ENCODE data around the gene ARID3A. TPM values are rescaled to one million over a fixed set of nuclear protein-coding genes. Genes with fewer than 3 reads are reported as not detected.

The ARID3A gene
- total RNA-seq, 1 donor from 2014 or later: 83.0 TPM

GRCh38 chr19:990746-991145 lies 64.9 kb downstream of the ARID3A start:
- Mint-ChIP-seq H3K4me3 (no peak overlapping the region), H3K27me3 (peaks cover 3% of the 10 kb centered on the region), H3K27ac (no peak overlapping the region), H3K9me3 (no peaks in the 10 kb centered on the region), H3K36me3 (peaks cover 3% of the 10 kb centered on the region), H3K4me1 (ENCODE audit: unreplicated experiment) (no peaks in the 10 kb centered on the region)
- no peak for DNase-seq (ENCODE audit: extremely low spot score, unreplicated experiment)
- TF ChIP-seq CTCF (conservative IDR thresholded peaks at IDR 0.05): no peak

- no peak overlapping the region for H3K27ac Mint-ChIP-seq
- peaks cover 6% of the 10 kb centered on the region for H3K27me3 Mint-ChIP-seq
- H3K4me3 Mint-ChIP-seq: no peak overlapping the region
- H3K36me3 Mint-ChIP-seq: peaks cover 3% of the 10 kb centered on the region
- no peaks in the 10 kb centered on the region for H3K9me3 Mint-ChIP-seq
- no peaks in the 10 kb centered on the region for H3K4me1 Mint-ChIP-seq (ENCODE audit: unreplicated experiment)
- TF ChIP-seq CTCF (conservative IDR thresholded peaks at IDR 0.05): no peak
- no peak for DNase-seq (ENCODE audit: extremely low spot score, unreplicated experiment)
These were observed 65.5 kb downstream of the ARID3A start for GRCh38 chr19:991174-991931.

GRCh38 chr19:991932-992669 lies 66.3 kb downstream of the ARID3A start:
- peaks cover 14% of the 10 kb centered on the region for H3K27me3 Mint-ChIP-seq
- H3K9me3 Mint-ChIP-seq: no peaks in the 10 kb centered on the region
- no peaks in the 10 kb centered on the region for H3K4me1 Mint-ChIP-seq (ENCODE audit: unreplicated experiment)
- H3K36me3 Mint-ChIP-seq: peaks cover 3% of the 10 kb centered on the region
- no peak for DNase-seq (ENCODE audit: extremely low spot score, unreplicated experiment)
- no peak for TF ChIP-seq CTCF (conservative IDR thresholded peaks at IDR 0.05)
- no peak overlapping the region for H3K4me3 Mint-ChIP-seq
- no peak overlapping the region for H3K27ac Mint-ChIP-seq

GRCh38 chr19:992670-993055 lies 66.8 kb downstream of the ARID3A start:
- Mint-ChIP-seq H3K4me1 (ENCODE audit: unreplicated experiment) (no peaks in the 10 kb centered on the region), H3K27me3 (peaks cover 20% of the 10 kb centered on the region), H3K36me3 (peaks cover 3% of the 10 kb centered on the region), H3K27ac (no peak overlapping the region), H3K9me3 (no peaks in the 10 kb centered on the region), H3K4me3 (no peak overlapping the region)
- no peak for TF ChIP-seq CTCF (conservative IDR thresholded peaks at IDR 0.05)
- no peak for DNase-seq (ENCODE audit: extremely low spot score, unreplicated experiment)

- Mint-ChIP-seq H3K27ac (no peak overlapping the region), H3K9me3 (no peaks in the 10 kb centered on the region), H3K4me1 (ENCODE audit: unreplicated experiment) (no peaks in the 10 kb centered on the region), H3K36me3 (peaks cover 3% of the 10 kb centered on the region), H3K4me3 (no peak overlapping the region), H3K27me3 (peaks cover 27% of the 10 kb centered on the region)
- no peak for TF ChIP-seq CTCF (conservative IDR thresholded peaks at IDR 0.05)
- DNase-seq (ENCODE audit: extremely low spot score, unreplicated experiment): no peak
These were observed 67.6 kb downstream of the ARID3A start for GRCh38 chr19:993361-993830.

Measured in type B pancreatic cell (in vitro differentiated cells).